NCI-H1092 treated with DMSO at 0.1 percent for 48 hours (cell line): Measurements from ENCODE around the gene SNRPD2.
"Not testable (repeated sequence)": the region's sequence is repeated elsewhere in the genome, so short reads cannot be mapped to it uniquely, and the experiment has no call there.

ENCODE experiments used
- DNase-seq: peaks from one replicate; lab custom pipeline; 2025; lab: John Stamatoyannopoulos, UW

The SNRPD2 gene

GRCh38 chr19:45705115-45705514, 13.4 kb upstream of the SNRPD2 start:
- DNase-seq: no peak

- no peak for DNase-seq
Observed at GRCh38 chr19:45701676-45702075, 9.9 kb upstream of the SNRPD2 start.

GRCh38 chr19:45693106-45693788, 1.5 kb upstream of the SNRPD2 start:
- DNase-seq: peak; percentile 42

- peak; percentile 97 for DNase-seq
Observed at GRCh38 chr19:45692187-45693105, 693 bp upstream of the SNRPD2 start, which contains the start of gene QPCTL. Gene QPCTL (plus strand): TSS chr19:45692666. CDS start chr19:45692704, 38 bp downstream.

- DNase-seq: no peak
Observed at GRCh38 chr19:45687599-45687998, 4.2 kb downstream of the SNRPD2 start.

GRCh38 chr19:45685045-45685444, 6.7 kb downstream of the SNRPD2 start:
- not testable (repeated sequence) for DNase-seq

GRCh38 chr19:45682908-45683307, 8.8 kb downstream of the SNRPD2 start:
- no peak for DNase-seq

GRCh38 chr19:45682117-45682516, 9.6 kb downstream of the SNRPD2 start:
- no peak for DNase-seq

GRCh38 chr19:45681391-45682015, 10.2 kb downstream of the SNRPD2 start:
- peak; percentile 80 for DNase-seq

GRCh38 chr19:45677351-45678230, 14.2 kb downstream of the SNRPD2 start:
- DNase-seq: peak; percentile 39

- DNase-seq: no peak
Observed at GRCh38 chr19:45676851-45677263, 14.9 kb downstream of the SNRPD2 start.

GRCh38 chr19:45674946-45675345, 16.8 kb downstream of the SNRPD2 start:
- DNase-seq: no peak

- DNase-seq: no peak
Observed at GRCh38 chr19:45670670-45671453, 20.9 kb downstream of the SNRPD2 start.

- peak; percentile 2 for DNase-seq
Observed at GRCh38 chr19:45668342-45668871, 23.3 kb downstream of the SNRPD2 start.

GRCh38 chr19:45667620-45668341, 24.0 kb downstream of the SNRPD2 start, which contains the start of gene GIPR:
Gene GIPR (plus strand): TSS chr19:45668221. CDS start chr19:45669521, 1,300 bp downstream.
- DNase-seq: peak; percentile 2

- no peak for DNase-seq
Observed at GRCh38 chr19:45664575-45664974, 27.2 kb downstream of the SNRPD2 start.

GRCh38 chr19:45663800-45664199, 28.0 kb downstream of the SNRPD2 start:
- no peak for DNase-seq

GRCh38 chr19:45660636-45661035, 31.1 kb downstream of the SNRPD2 start:
- no peak for DNase-seq

- no peak for DNase-seq
Observed at GRCh38 chr19:45659096-45659729, 32.5 kb downstream of the SNRPD2 start.
